ENCODE measurements around the gene SOX6.
"Not testable (repeated sequence)": the region's sequence is repeated elsewhere in the genome, so short reads cannot be mapped to it uniquely, and the experiment has no call there.

GRCh38 chr11:16141614-16142013, 214.7 kb downstream of the SOX6 start:
- TF ChIP-seq CTCF, POLR2A (IDR thresholded peaks at IDR 0.05): not testable (repeated sequence)
